CD8-positive, alpha-beta memory T cell (primary cell): Measurements from ENCODE around the gene MEAK7. TPM values are rescaled to one million over a fixed set of nuclear protein-coding genes. Genes with fewer than 3 reads are reported as not detected.
A peak's percentile ranks its signal among the peaks of the same experiment; 100 is the strongest.

Experiments
- CTCF ChIA-PET: fragments of 350-600 bp; sonication (Branson Sonifier 250); formaldehyde crosslinking; loops from one replicate; lab custom pipeline; 2021; ENCODE audit warnings: antibody characterized with exemption; lab: Charles Lee
- POLR2A ChIA-PET: fragments of 350-600 bp; sonication (Branson Sonifier 250); formaldehyde crosslinking; loops from one replicate; lab custom pipeline; 2021; ENCODE audit warnings: antibody characterized with exemption; lab: Charles Lee
- DNase-seq, 5 donors: peaks; one replicate each; pipeline versions ENCODE4 v3.0.0 to v3.0.0-alpha.2; 2020 to 2022; ENCODE audit warnings: mixed read lengths in 1 of 5
- H3K27ac ChIP-seq: one replicate; pipeline ENCODE4 v1.7.0; 2013; ENCODE audit warnings: low read depth, mild to moderate bottlenecking, low read length, moderate library complexity
- H3K27me3 ChIP-seq: 2 replicates; pipeline ENCODE4 v1.7.0; 2013; ENCODE audit warnings: low read length, mild to moderate bottlenecking; ENCODE audit not compliant: insufficient read depth, poor library complexity, severe bottlenecking
- H3K36me3 ChIP-seq: 2 replicates; pipeline ENCODE4 v1.7.0; 2013; ENCODE audit warnings: mild to moderate bottlenecking, low read length, moderate library complexity; ENCODE audit not compliant: insufficient read depth
- H3K4me1 ChIP-seq: 2 replicates; pipeline ENCODE4 v1.7.0; 2013; ENCODE audit warnings: mild to moderate bottlenecking, low read length, moderate library complexity; ENCODE audit not compliant: insufficient read depth
- H3K4me3 ChIP-seq: 2 replicates; pipeline ENCODE4 v1.7.0; 2013; ENCODE audit warnings: mild to moderate bottlenecking, low read length
- H3K9me3 ChIP-seq: 2 replicates; pipeline ENCODE4 v1.7.0; 2013; ENCODE audit warnings: mild to moderate bottlenecking, low read length
- H3K27ac Mint-ChIP-seq, 8 donors: one replicate each; pipeline ENCODE4 v1.8.0; 2020 to 2021; ENCODE audit warnings: mixed read lengths in 8 of 8, mild to moderate bottlenecking in 6 of 8, inconsistent platforms in 3 of 8, moderate library complexity in 3 of 8
- H3K27me3 Mint-ChIP-seq, 2 donors: one replicate each; pipeline ENCODE4 v1.8.0; 2020 to 2021; ENCODE audit warnings: mixed read lengths in 2 of 2, mild to moderate bottlenecking in 1 of 2, moderate library complexity in 1 of 2
- H3K36me3 Mint-ChIP-seq, 3 donors: one replicate each; pipeline ENCODE4 v1.8.0; 2020 to 2021; ENCODE audit warnings: mixed read lengths in 3 of 3, inconsistent platforms in 1 of 3, mild to moderate bottlenecking in 1 of 3
- H3K4me1 Mint-ChIP-seq, 3 donors: one replicate each; pipeline ENCODE4 v1.8.0; 2020 to 2021; ENCODE audit warnings: mixed read lengths in 3 of 3, inconsistent platforms in 1 of 3, mild to moderate bottlenecking in 1 of 3
- H3K4me3 Mint-ChIP-seq, 7 donors: one replicate each; pipeline ENCODE4 v1.8.0; 2020 to 2021; ENCODE audit warnings: mixed read lengths in 7 of 7, mild to moderate bottlenecking in 6 of 7, moderate library complexity in 4 of 7, inconsistent platforms in 2 of 7
- H3K9me3 Mint-ChIP-seq, 5 donors: one replicate each; pipeline ENCODE4 v1.8.0; 2020 to 2022; ENCODE audit warnings: mixed read lengths in 5 of 5, mild to moderate bottlenecking in 3 of 5, moderate library complexity in 2 of 5, inconsistent platforms in 1 of 5
- polyA plus RNA-seq: library from polyadenylated mRNA; unstranded; fragments of 300-500 nt; fragmentation: Illumina TruSeq; gene quantifications from one replicate; pipeline ENCODE4 v1.2.3, GENCODE V29; 2021
- total RNA-seq, 2 experiments: library from RNA; stranded (reverse); gene quantifications; one replicate each; pipeline ENCODE4 v1.2.3, GENCODE V29; 2021

The MEAK7 gene
- total and polyA plus RNA-seq, 3 experiments from 2014 or later, result 6.7 to 7.8 (median 7.7) TPM

DNA sequence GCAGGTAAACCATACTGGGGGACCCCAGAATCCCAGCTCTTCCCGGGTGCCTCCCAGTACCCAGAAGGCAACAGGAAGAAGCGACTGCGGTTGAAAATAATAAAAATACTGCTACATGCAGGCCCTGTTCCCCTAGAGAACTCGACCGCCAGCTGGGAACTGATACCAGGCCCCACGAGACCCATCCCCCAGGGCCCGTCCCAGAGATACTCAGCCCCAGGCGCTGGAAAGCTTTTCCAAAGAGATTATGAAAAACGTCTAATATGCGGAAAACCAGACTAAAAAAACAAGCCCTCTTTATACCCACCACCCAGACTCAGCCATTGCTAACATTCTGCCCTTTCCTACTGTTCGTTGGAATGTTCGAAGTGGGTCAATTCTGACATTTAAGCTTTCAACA is 12.9 kb upstream of the MEAK7 start:
- Mint-ChIP-seq H3K4me1 (peaks cover 65 to 77% (median 77%) of the 10 kb centered on the region in 3 donors), H3K4me3 (no peak overlapping the region), H3K36me3 (no peaks in the 10 kb centered on the region), H3K27ac (peak overlapping the region in 7 of 8 donors; percentile 43 to 78 (median 63)), H3K27me3 (no peaks in the 10 kb centered on the region), H3K9me3 (no peaks in the 10 kb centered on the region)
- H3K27me3 ChIP-seq, result no peaks in the 10 kb centered on the region
- no peaks in the 10 kb centered on the region for H3K36me3 ChIP-seq
- POLR2A ChIA-PET, result interaction anchor here (1.2 to 1.4 kb wide), 2 partner anchors 23 to 101 kb away, joined by 3 read pairs; partner anchors contain the start of gene COTL1
- H3K4me1 ChIP-seq, result peaks cover 77% of the 10 kb centered on the region
- no peak overlapping the region for H3K27ac ChIP-seq
- no peaks in the 10 kb centered on the region for H3K9me3 ChIP-seq
- no peak for DNase-seq
- no peak overlapping the region for H3K4me3 ChIP-seq
- CTCF ChIA-PET, result interaction anchor here (1.4 to 8.8 kb wide), 6 partner anchors 11 to 105 kb away, joined by 3 to 118 read pairs (median 14); no protein-coding TSS in a partner anchor

DNA sequence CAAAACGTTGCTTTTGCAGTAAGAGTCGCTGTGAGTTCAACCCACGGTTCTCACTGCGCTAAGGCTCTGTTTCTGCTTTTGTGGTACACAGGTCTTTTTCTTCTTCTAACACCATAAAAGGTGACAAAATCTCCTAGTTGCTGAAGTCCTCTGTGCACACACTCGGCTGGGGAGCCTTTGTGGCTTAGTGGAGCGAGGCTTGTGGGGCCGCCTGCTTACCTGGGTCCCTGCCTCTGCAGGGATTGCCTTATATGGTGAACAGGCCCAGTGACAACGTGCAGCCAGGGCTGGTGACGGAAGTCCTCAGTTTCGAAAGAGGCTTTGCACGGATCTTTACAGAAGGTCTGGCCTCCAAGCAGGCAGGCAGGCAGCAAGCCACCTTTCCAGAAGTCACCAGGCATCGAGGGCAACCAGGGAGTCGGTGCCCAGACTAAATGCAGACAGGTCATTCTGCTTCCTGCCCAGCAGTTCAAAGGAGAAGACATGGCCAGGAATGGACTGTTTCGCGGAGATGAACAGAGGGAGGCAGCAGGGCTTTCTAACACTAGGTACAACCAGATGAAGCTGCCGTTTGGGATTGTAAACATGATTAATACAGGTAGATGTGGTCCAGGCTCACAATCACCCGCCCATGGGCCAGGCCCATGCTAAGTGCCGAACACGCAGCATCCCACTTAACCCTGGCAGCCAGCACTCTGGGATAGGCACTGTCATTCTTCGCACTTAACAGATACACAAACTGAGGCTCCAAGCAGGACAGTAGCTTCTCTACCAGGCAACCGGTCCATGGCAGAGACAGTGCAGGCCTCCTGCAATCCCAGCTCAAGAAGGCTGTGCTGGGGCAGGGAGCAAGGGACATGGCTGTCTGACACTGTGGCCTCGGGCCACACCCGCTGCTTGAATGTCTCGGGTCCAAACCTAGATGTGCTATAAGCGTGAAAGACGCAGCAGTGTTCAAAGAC is 10.7 kb upstream of the MEAK7 start:
- peaks cover 88% of the 10 kb centered on the region for H3K4me1 ChIP-seq
- peak overlapping the region; percentile 89 to 99 (median 96) for H3K27ac Mint-ChIP-seq
- peak overlapping the region; percentile 44 to 84 (median 69) for H3K4me3 Mint-ChIP-seq
- H3K27me3 ChIP-seq, result no peaks in the 10 kb centered on the region
- H3K4me3 ChIP-seq, result peak overlapping the region; percentile 35
- CTCF ChIA-PET, result interaction anchor here (0.7 to 8.8 kb wide), 16 partner anchors 8 to 211 kb away, joined by 3 to 118 read pairs (median 6); no protein-coding TSS in a partner anchor
- H3K36me3 Mint-ChIP-seq, result no peaks in the 10 kb centered on the region
- peak overlapping the region; percentile 36 for H3K27ac ChIP-seq
- POLR2A ChIA-PET, result interaction anchor here (0.7 to 3.5 kb wide), 12 partner anchors 9 to 103 kb away, joined by 3 to 19 read pairs (median 4); partner anchors contain the start of gene COTL1
- H3K27me3 Mint-ChIP-seq, result peaks cover 0 to 4% of the 10 kb centered on the region in 2 donors
- DNase-seq, result peak; percentile 63 to 94 (median 85)
- H3K36me3 ChIP-seq, result no peaks in the 10 kb centered on the region
- H3K9me3 Mint-ChIP-seq, result no peaks in the 10 kb centered on the region
- H3K4me1 Mint-ChIP-seq, result peaks cover 72 to 83% (median 82%) of the 10 kb centered on the region in 3 donors
- no peaks in the 10 kb centered on the region for H3K9me3 ChIP-seq

DNA sequence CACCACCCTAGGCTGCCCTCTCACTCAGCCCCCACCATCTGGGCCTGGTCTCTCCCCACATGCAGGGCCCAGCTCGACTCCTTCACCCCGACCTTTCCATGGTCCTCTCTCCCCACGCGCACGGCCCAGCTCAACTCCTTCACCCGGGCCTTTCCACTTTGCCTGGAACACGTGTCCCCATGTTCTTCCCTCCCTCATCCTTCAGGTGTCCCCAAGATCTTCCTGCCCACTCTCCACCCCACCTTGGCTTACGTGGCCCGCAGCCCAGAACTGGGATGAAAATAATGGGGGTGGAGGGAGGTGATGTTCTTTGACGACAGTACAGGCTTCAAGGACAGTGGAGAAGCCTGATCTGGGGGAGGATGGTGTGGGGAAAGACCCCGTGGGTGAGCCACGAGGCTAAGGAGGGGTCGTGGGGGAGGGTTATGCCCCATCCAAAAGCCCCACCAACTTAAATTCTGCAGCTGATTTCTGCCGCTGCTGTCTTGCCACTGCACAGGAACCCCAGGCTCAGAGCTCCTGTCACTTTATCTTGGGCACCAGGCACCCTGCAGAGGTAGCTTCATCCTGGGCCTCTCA is 9.9 kb upstream of the MEAK7 start:
- CTCF ChIA-PET, result interaction anchor here (0.7 to 8.8 kb wide), 15 partner anchors 9 to 212 kb away, joined by 3 to 118 read pairs (median 7); no protein-coding TSS in a partner anchor
- Histone ChIP-seq H3K27ac (peak overlapping the region; percentile 36), H3K4me3 (peak overlapping the region; percentile 35), H3K36me3 (no peaks in the 10 kb centered on the region), H3K9me3 (no peaks in the 10 kb centered on the region), H3K4me1 (peaks cover 82% of the 10 kb centered on the region), H3K27me3 (no peaks in the 10 kb centered on the region)
- Mint-ChIP-seq H3K4me3 (peak overlapping the region; percentile 44 to 84 (median 69)), H3K4me1 (peaks cover 64 to 75% (median 75%) of the 10 kb centered on the region in 3 donors), H3K36me3 (peaks cover 0 to 2% (median 0%) of the 10 kb centered on the region in 3 donors), H3K9me3 (no peaks in the 10 kb centered on the region), H3K27ac (peak overlapping the region; percentile 89 to 99 (median 96)), H3K27me3 (peaks cover 0 to 4% of the 10 kb centered on the region in 2 donors)
- POLR2A ChIA-PET, result interaction anchor here (0.6 to 3.5 kb wide), 13 partner anchors 8 to 106 kb away, joined by 3 to 19 read pairs (median 5); partner anchors contain the start of gene COTL1
- DNase-seq, result no peak

DNA sequence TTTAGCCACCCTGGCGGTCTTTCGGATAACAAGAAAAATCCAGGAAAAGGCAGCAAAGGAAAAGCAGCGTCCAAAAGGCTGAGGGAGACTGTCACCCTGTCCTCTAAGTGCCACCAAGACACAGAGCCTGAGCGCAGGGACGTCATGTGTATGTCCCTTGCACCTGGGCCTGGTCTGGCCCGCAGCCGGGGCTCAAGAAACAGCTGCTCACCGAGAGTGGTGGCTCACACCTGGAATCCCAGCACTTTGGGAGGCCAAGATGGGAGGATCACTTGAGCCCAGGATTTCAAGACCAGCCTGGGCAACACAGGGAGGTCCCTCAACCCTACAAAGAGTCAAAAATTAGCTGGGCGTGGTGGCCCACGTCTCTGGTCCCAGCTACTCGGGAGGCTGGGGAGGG is 9.2 kb upstream of the MEAK7 start:
- ChIA-PET CTCF (interaction anchor here (0.9 to 8.8 kb wide), 14 partner anchors 8 to 213 kb away, joined by 3 to 118 read pairs (median 6); partner anchors contain the start of gene COTL1), POLR2A (interaction anchor here (0.6 to 3.5 kb wide), 9 partner anchors 8 to 107 kb away, joined by 3 to 19 read pairs (median 7); partner anchors contain the start of gene COTL1)
- DNase-seq, result no peak
- H3K9me3 Mint-ChIP-seq, result no peaks in the 10 kb centered on the region
- peaks cover 82% of the 10 kb centered on the region for H3K4me1 ChIP-seq
- peaks cover 0 to 4% of the 10 kb centered on the region in 2 donors for H3K27me3 Mint-ChIP-seq
- peak overlapping the region in 5 of 7 donors; percentile 38 to 83 (median 69) for H3K4me3 Mint-ChIP-seq
- H3K27ac ChIP-seq, result no peak overlapping the region
- peaks cover 0 to 2% (median 0%) of the 10 kb centered on the region in 3 donors for H3K36me3 Mint-ChIP-seq
- H3K27ac Mint-ChIP-seq, result peak overlapping the region in 7 of 8 donors; percentile 81 to 99 (median 96)
- H3K4me3 ChIP-seq, result no peak overlapping the region
- no peaks in the 10 kb centered on the region for H3K9me3 ChIP-seq
- peaks cover 58 to 71% (median 70%) of the 10 kb centered on the region in 3 donors for H3K4me1 Mint-ChIP-seq
- H3K36me3 ChIP-seq, result no peaks in the 10 kb centered on the region
- no peaks in the 10 kb centered on the region for H3K27me3 ChIP-seq

DNA sequence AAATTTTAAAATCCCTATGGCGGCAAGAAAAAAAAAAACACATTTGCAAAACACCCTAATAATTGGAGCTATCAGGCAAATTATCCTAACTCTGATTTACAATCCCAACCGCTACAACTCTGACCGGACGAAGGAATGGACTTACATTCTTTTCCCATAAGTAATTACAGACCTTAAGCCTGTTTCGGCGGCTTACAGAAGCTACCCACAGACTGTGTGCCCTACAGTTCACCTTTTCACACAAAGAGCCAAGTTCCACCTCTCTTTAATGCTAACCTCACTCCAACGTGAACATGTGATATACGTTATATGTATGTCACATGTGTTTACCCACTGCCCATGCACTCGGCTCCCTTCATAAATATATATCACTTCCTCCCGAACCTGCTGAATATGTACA is 8.7 kb upstream of the MEAK7 start:
- Mint-ChIP-seq H3K36me3 (peaks cover 0 to 2% (median 0%) of the 10 kb centered on the region in 3 donors), H3K9me3 (no peaks in the 10 kb centered on the region), H3K4me3 (peak overlapping the region in 6 of 7 donors; percentile 13 to 59 (median 44)), H3K4me1 (peaks cover 60 to 71% (median 70%) of the 10 kb centered on the region in 3 donors), H3K27ac (peak overlapping the region; percentile 16 to 99 (median 92)), H3K27me3 (peaks cover 0 to 4% of the 10 kb centered on the region in 2 donors)
- H3K27ac ChIP-seq, result no peak overlapping the region
- DNase-seq, result no peak
- ChIA-PET CTCF (interaction anchor here (0.9 to 8.8 kb wide), 9 partner anchors 30 to 109 kb away, joined by 3 to 118 read pairs (median 4); partner anchors contain the start of gene COTL1), POLR2A (interaction anchor here (0.7 to 3.5 kb wide), 3 partner anchors 56 to 103 kb away, joined by 3 to 19 read pairs (median 7); no protein-coding TSS in a partner anchor)
- no peaks in the 10 kb centered on the region for H3K27me3 ChIP-seq
- no peak overlapping the region for H3K4me3 ChIP-seq
- H3K9me3 ChIP-seq, result no peaks in the 10 kb centered on the region
- peaks cover 82% of the 10 kb centered on the region for H3K4me1 ChIP-seq
- H3K36me3 ChIP-seq, result no peaks in the 10 kb centered on the region

DNA sequence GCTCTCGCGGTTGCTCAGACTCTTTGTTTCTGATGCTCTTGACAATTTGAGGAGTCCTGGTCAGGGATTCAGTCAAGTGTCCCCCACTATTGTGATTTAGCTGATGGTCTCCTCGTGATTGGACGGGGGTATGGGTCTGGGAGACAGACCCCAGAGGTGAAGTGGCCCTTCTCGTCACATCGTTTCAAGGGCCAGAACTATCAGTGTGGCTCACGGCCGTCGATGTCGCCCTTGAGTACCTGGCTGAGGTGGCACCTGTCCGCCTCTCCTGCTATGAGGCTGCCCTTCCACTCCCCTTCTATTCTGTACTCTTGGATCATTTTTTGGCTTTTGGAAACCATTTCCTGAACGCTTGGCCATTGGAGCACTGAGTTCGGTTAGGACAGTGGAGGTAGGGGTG is 7.4 kb upstream of the MEAK7 start:
- no peaks in the 10 kb centered on the region for H3K9me3 Mint-ChIP-seq
- H3K9me3 ChIP-seq, result no peaks in the 10 kb centered on the region
- H3K4me1 Mint-ChIP-seq, result peaks cover 59 to 73% (median 72%) of the 10 kb centered on the region in 3 donors
- H3K36me3 Mint-ChIP-seq, result peaks cover 0 to 2% (median 0%) of the 10 kb centered on the region in 3 donors
- no peak overlapping the region for H3K27ac ChIP-seq
- peaks cover 0 to 4% of the 10 kb centered on the region in 2 donors for H3K27me3 Mint-ChIP-seq
- ChIA-PET POLR2A (interaction anchor here (1.1 to 1.6 kb wide), 2 partner anchors 111 to 137 kb away, joined by 3 to 7 read pairs; no protein-coding TSS in a partner anchor), CTCF (interaction anchor here (1.4 to 8.8 kb wide), 10 partner anchors 8 to 214 kb away, joined by 3 to 118 read pairs (median 9); no protein-coding TSS in a partner anchor)
- peaks cover 85% of the 10 kb centered on the region for H3K4me1 ChIP-seq
- H3K36me3 ChIP-seq, result no peaks in the 10 kb centered on the region
- peak overlapping the region; percentile 4 for H3K4me3 ChIP-seq
- no peaks in the 10 kb centered on the region for H3K27me3 ChIP-seq
- DNase-seq, result no peak
- H3K4me3 Mint-ChIP-seq, result no peak overlapping the region
- H3K27ac Mint-ChIP-seq, result peak overlapping the region in 5 of 8 donors; percentile 36 to 92 (median 86)
